SW 1271 (cell line): Measurements from ENCODE around the gene CNOT9.
A peak's percentile ranks its signal among the peaks of the same experiment; 100 is the strongest.
"Not testable (repeated sequence)": the region's sequence is repeated elsewhere in the genome, so short reads cannot be mapped to it uniquely, and the experiment has no call there.

Source experiments
- DNase-seq, 2 experiments: peaks; one replicate each; lab custom pipeline; 2025; lab: John Stamatoyannopoulos, UW

The CNOT9 gene

GRCh38 chr2:218568190-218569037 is at the start of gene CNOT9, which contains the start of gene USP37:
Gene CNOT9, plus strand, starts transcription at chr2:218568839. Its CDS starts 116 bp downstream, at chr2:218568955.
Gene USP37, minus strand, starts transcription at chr2:218568351. Its CDS starts 9,698 bp downstream, at chr2:218558653.
- peak; percentile 93 to 98 for DNase-seq

GRCh38 chr2:218518876-218519275 is 49.8 kb upstream of the CNOT9 start:
- no peak for DNase-seq

- no peak for DNase-seq
Measured at GRCh38 chr2:218523651-218524050, 45.0 kb upstream of the CNOT9 start.

- DNase-seq = not testable (repeated sequence)
Measured at GRCh38 chr2:218528409-218528808, 40.2 kb upstream of the CNOT9 start.

- DNase-seq = no peak
Measured at GRCh38 chr2:218529990-218530389, 38.6 kb upstream of the CNOT9 start.

GRCh38 chr2:218536804-218537494 is 31.7 kb upstream of the CNOT9 start:
- no peak for DNase-seq

GRCh38 chr2:218540015-218540414 is 28.6 kb upstream of the CNOT9 start:
- DNase-seq = no peak

- no peak for DNase-seq
Measured at GRCh38 chr2:218546012-218546411, 22.6 kb upstream of the CNOT9 start.

- no peak for DNase-seq
Measured at GRCh38 chr2:218547511-218547910, 21.1 kb upstream of the CNOT9 start.

GRCh38 chr2:218547978-218548377 is 20.7 kb upstream of the CNOT9 start:
- DNase-seq = no peak

GRCh38 chr2:218554225-218554624 is 14.4 kb upstream of the CNOT9 start:
- not testable (repeated sequence) for DNase-seq

- DNase-seq = no peak
Measured at GRCh38 chr2:218555527-218555926, 13.1 kb upstream of the CNOT9 start.

GRCh38 chr2:218557941-218558340 is 10.7 kb upstream of the CNOT9 start:
- DNase-seq = no peak

- no peak for DNase-seq
Measured at GRCh38 chr2:218558986-218559385, 9.7 kb upstream of the CNOT9 start.

- no peak for DNase-seq
Measured at GRCh38 chr2:218564056-218564455, 4.6 kb upstream of the CNOT9 start.

- no peak for DNase-seq
Measured at GRCh38 chr2:218566296-218566695, 2.3 kb upstream of the CNOT9 start.

GRCh38 chr2:218567797-218568189 is 846 bp upstream of the CNOT9 start:
- DNase-seq = no peak

- peak in 1 of 2 experiments; percentile 67 for DNase-seq
Measured at GRCh38 chr2:218569038-218569431, 396 bp downstream of the CNOT9 start.

GRCh38 chr2:218569661-218570500 is 1.2 kb downstream of the CNOT9 start:
- peak in 1 of 2 experiments; percentile 38 for DNase-seq

GRCh38 chr2:218570850-218571249 is 2.2 kb downstream of the CNOT9 start:
- no peak for DNase-seq

GRCh38 chr2:218576854-218577253 is 8.2 kb downstream of the CNOT9 start:
- DNase-seq = no peak
